Measurements from ENCODE around the gene KCNE3. TPM values are rescaled to one million over a fixed set of nuclear protein-coding genes. Genes with fewer than 3 reads are reported as not detected.

Gene KCNE3
- total and polyA plus RNA-seq, 10 of the 15 experiments (the other 5 are each of a cell fraction or from before 2014, with no cell fraction given): not detected

- BruUV-seq (replicated peaks): no TSS peak
- H3K4me2 ChIP-seq (ENCODE audit: control insufficient read depth, insufficient read depth): no peak overlapping the region
- DNase-seq (ENCODE audit: low read depth, low spot score) (no peak), FAIRE-seq (no peak), ATAC-seq (no peak)
- intact Hi-C loops (cut with micrococcal nuclease; ENCODE audit: unreplicated experiment): no loop called here
- no peaks in the 10 kb centered on the region for H3K36me3 ChIP-seq (ENCODE audit: control insufficient read depth in 2 of 2, insufficient read depth in 2 of 2, low read length in 1 of 2)
- H3K9me3 ChIP-seq (replicated peaks; ENCODE audit: control insufficient read depth, insufficient read depth, low read length): no peaks in the 10 kb centered on the region
- no peak overlapping the region for H2AFZ ChIP-seq (ENCODE audit: control insufficient read depth, low read depth, low read length)
- no peaks in the 10 kb centered on the region; the same call in 1 of the 2 replicates for H3K4me1 ChIP-seq (ENCODE audit: control insufficient read depth, insufficient read depth, low read length)
- ChIA-PET CTCF (interaction anchor here (1.3 to 1.4 kb wide), 2 partner anchors 38 to 80 kb away, joined by 3 to 4 read pairs; no protein-coding TSS in a partner anchor), RAD21 (ENCODE audit: unreplicated experiment) (no interaction called here), SMC1A (ENCODE audit: uncharacterized antibody, unreplicated experiment) (no interaction called here), POLR2A (no interaction called here)
- H3K4me3 ChIP-seq: no peak overlapping the region
- H3K27ac ChIP-seq (ENCODE audit: control insufficient read depth, insufficient read depth): no peak overlapping the region
- TF ChIP-seq ELK1 (IDR thresholded peaks at IDR 0.05; ENCODE audit: low read depth, low read length): no peak
- no peak for TF ChIP-seq SIN3A (IDR thresholded peaks at IDR 0.05; ENCODE audit: low read depth, low read length)
- TF ChIP-seq KDM1A (IDR thresholded peaks at IDR 0.05; ENCODE audit: borderline replicate concordance): no peak
- no peak for TF ChIP-seq ZBTB33 (IDR thresholded peaks at IDR 0.05)
- TF ChIP-seq PAX5 (IDR thresholded peaks at IDR 0.05; ENCODE audit: borderline replicate concordance, low read depth, low read length): no peak
- no peak for TF ChIP-seq ZNF622 (IDR thresholded peaks at IDR 0.05)
- no peak for TF ChIP-seq NR2F1 (conservative IDR thresholded peaks at IDR 0.05)
- TF ChIP-seq ZNF24 (IDR thresholded peaks at IDR 0.05): no peak
- no peak for TF ChIP-seq ZBTB11 (CRISPR knock-in tag; IDR thresholded peaks at IDR 0.05)
- no peak for TF ChIP-seq BCL3 (IDR thresholded peaks at IDR 0.05; ENCODE audit: borderline replicate concordance, insufficient read depth, low read depth, low read length, poor library complexity, severe bottlenecking)
- 75% methylated on average over 4 of the region's 4 CpGs for WGBS (ENCODE audit: insufficient coverage, insufficient replicate concordance, low lambda C conversion rate, missing lambda C conversion rate)
- H3K79me2 ChIP-seq (ENCODE audit: control insufficient read depth, insufficient read depth, low read length): no peaks in the 10 kb centered on the region
- H4K20me1 ChIP-seq (ENCODE audit: control insufficient read depth, insufficient read depth): no peaks in the 10 kb centered on the region
- in situ Hi-C loops (cut with MboI): no loop called here
- no peaks in the 10 kb centered on the region; a peak in 2 of 4 replicates for H3K27me3 ChIP-seq (replicated peaks in 1 of 2; ENCODE audit: control insufficient read depth in 2 of 2, insufficient read depth in 2 of 2, low read length in 1 of 2)
- no peak overlapping the region for H3K9ac ChIP-seq (ENCODE audit: control insufficient read depth, insufficient read depth, low read length)
Observed at GRCh38 chr11:74490941-74491340, 23.6 kb upstream of the KCNE3 start.
